Measurements from ENCODE around the gene UBE2V1. TPM values are rescaled to one million over a fixed set of nuclear protein-coding genes. Genes with fewer than 3 reads are reported as not detected.

The UBE2V1 gene
- total and polyA plus RNA-seq, 8 donors: 37.9 to 61.7 (median 53.3) TPM

DNA sequence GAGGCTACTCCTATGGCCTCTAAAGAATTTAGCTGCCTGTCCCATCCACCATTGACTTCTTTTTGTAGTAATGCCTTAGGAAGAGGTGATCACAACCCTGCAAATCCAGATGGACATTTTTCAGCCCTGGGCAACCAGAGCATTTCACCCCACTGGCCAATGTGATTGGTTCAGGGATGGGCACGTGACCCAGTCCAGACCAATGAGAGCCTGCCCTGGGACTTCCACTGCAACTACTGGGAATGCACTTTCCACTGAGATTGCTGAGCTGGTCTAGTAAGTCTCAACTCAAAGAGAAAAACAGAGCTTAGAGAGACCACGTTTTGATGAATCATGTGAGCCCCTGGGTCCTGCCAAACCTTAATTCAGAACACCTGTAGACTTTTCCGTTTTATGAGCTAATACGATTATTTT is 8.9 kb upstream of the UBE2V1 start:
- Histone ChIP-seq H3K27ac (no peak overlapping the region), H3K9me3 (no peaks in the 10 kb centered on the region), H3K4me1 (peaks cover 0 to 11% (median 8%) of the 10 kb centered on the region in 3 donors), H3K27me3 (no peaks in the 10 kb centered on the region), H3K4me3 (no peak overlapping the region), H3K36me3 (peaks cover 0 to 6% (median 0%) of the 10 kb centered on the region in 3 donors)
- TF ChIP-seq, protein P1, sequence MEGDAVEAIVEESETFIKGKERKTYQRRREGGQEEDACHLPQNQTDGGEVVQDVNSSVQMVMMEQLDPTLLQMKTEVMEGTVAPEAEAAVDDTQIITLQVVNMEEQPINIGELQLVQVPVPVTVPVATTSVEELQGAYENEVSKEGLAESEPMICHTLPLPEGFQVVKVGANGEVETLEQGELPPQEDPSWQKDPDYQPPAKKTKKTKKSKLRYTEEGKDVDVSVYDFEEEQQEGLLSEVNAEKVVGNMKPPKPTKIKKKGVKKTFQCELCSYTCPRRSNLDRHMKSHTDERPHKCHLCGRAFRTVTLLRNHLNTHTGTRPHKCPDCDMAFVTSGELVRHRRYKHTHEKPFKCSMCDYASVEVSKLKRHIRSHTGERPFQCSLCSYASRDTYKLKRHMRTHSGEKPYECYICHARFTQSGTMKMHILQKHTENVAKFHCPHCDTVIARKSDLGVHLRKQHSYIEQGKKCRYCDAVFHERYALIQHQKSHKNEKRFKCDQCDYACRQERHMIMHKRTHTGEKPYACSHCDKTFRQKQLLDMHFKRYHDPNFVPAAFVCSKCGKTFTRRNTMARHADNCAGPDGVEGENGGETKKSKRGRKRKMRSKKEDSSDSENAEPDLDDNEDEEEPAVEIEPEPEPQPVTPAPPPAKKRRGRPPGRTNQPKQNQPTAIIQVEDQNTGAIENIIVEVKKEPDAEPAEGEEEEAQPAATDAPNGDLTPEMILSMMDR (IDR thresholded peaks at IDR 0.05): no peak
- no peak for ATAC-seq
- WGBS, 2 donors: 87% methylated on average over 4 of the region's 4 CpGs
- intact Hi-C loops (cut with DNase I): loop anchor here in 1 of 3 donors (5.0 kb wide), 1 partner anchor 45 kb away; no protein-coding TSS in a partner anchor
- no peak for FAIRE-seq
- DNase-seq: no peak

DNA sequence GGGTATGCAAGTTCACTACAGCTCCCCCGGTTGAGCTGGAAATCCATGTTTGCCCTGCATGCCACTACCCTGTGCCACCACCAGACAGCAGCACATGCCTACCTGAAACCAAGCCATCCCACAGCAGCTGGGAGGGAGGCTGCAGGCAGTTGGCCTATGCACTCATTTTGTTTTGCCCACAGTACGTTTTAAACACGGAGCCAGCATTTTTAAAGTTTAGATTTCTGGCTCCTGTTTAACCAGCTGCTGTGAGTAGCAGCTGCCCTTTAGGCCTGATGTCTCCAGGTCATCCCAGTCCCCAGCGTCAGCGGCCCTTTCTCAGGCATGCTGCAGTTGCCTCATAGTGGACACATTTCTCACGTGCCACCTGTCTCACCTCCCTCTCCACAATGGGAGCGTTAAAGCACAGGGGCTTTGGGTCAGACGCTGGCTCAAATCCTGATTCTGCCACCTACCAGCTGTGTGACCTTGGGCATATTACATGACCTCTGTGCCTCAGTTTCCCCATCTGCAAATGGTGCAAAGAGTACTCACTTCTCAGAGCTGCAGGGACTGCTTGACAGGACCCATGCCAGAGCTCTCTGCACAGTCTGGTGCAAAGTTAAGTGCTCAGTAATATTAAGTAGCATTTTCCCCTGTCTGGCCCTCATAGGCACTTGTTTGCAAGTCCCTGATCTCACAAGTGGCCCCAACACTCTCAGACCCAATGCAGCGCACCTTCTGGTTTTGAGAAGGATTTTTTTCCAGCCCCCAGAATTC is 8.2 kb upstream of the UBE2V1 start:
- WGBS, 2 donors: 17 to 18% methylated on average over 9 of the region's 9 CpGs
- Histone ChIP-seq H3K4me3 (no peak overlapping the region), H3K9me3 (no peaks in the 10 kb centered on the region), H3K4me1 (peaks cover 0 to 7% (median 3%) of the 10 kb centered on the region in 3 donors), H3K27me3 (no peaks in the 10 kb centered on the region), H3K27ac (no peak overlapping the region), H3K36me3 (peaks cover 0 to 6% (median 0%) of the 10 kb centered on the region in 3 donors)
- FAIRE-seq (no peak), DNase-seq (peak; percentile 66 to 85 (median 70)), ATAC-seq (peak; percentile 77 to 91 (median 90))
- TF ChIP-seq, protein P1 (IDR thresholded peaks at IDR 0.05): peak; percentile 73 to 88 (median 86)
- intact Hi-C loops (cut with DNase I): loop anchor here in 1 of 3 donors (5.0 kb wide), 1 partner anchor 46 kb away; no protein-coding TSS in a partner anchor

DNA sequence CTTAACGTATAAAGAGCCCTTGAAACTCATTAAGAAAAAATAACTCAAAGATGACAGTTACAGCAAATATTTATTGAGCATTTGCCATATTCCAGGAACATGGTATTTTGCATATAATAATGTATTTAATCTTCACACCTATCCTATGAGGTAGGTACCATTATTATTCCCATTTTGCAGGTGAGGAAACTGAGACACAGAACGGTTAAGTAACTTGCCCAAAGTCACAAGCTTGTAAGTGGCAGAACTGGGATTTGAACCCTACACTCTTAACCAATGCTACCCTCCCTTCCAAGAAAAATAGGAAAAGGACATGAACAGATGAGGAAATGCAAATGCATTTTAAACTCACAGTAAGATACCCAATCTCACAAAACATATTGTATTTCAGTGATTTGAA is 5.3 kb upstream of the UBE2V1 start:
- Histone ChIP-seq H3K27ac (no peak overlapping the region), H3K9me3 (no peaks in the 10 kb centered on the region), H3K36me3 (no peaks in the 10 kb centered on the region), H3K4me3 (no peak overlapping the region), H3K4me1 (peaks cover 0 to 14% (median 6%) of the 10 kb centered on the region in 3 donors), H3K27me3 (no peaks in the 10 kb centered on the region)
- no peak for FAIRE-seq
- TF ChIP-seq, protein P1 (IDR thresholded peaks at IDR 0.05): no peak
- DNase-seq: no peak
- intact Hi-C loops (cut with DNase I): loop anchor here in 1 of 3 donors (5.0 kb wide), 1 partner anchor 59 kb away; no protein-coding TSS in a partner anchor
- 62 to 67% methylated on average over 2 of the region's 2 CpGs for WGBS, 2 donors
- ATAC-seq: no peak

- Histone ChIP-seq H3K4me3 (peak overlapping the region in 2 of 4 donors; percentile 35 to 46), H3K27ac (peak overlapping the region in 2 of 4 donors; percentile 51 to 55), H3K9me3 (no peaks in the 10 kb centered on the region), H3K27me3 (no peaks in the 10 kb centered on the region), H3K4me1 (peaks cover 4 to 22% (median 10%) of the 10 kb centered on the region in 3 donors), H3K36me3 (no peaks in the 10 kb centered on the region)
- intact Hi-C loops (cut with DNase I): loop anchor here in 1 of 3 donors (5.0 kb wide), 1 partner anchor 61 kb away; no protein-coding TSS in a partner anchor
- FAIRE-seq (no peak), ATAC-seq (no peak), DNase-seq (peak in 1 of 6 donors; percentile 21)
- 81 to 87% methylated on average over 17 to 19 of the region's 19 CpGs for WGBS, 2 donors
- TF ChIP-seq, protein P1 (IDR thresholded peaks at IDR 0.05): no peak
Observed at GRCh38 chr20:50116368-50116999, 3.5 kb upstream of the UBE2V1 start.
